H9 (cell line): Measurements from ENCODE around the gene SUN2. TPM values are rescaled to one million over a fixed set of nuclear protein-coding genes. Genes with fewer than 3 reads are reported as not detected.

Source experiments
- DNase-seq: peaks from one replicate; pipeline ENCODE4 v3.0.0-alpha.2; 2017
- H2AFZ ChIP-seq: one replicate; pipeline ENCODE4 v1.6.1; 2013; ENCODE audit warnings: mild to moderate bottlenecking, low read length, control low read depth, moderate library complexity
- H2AK5ac ChIP-seq: 2 replicates; pipeline ENCODE4 v1.6.1; 2013; ENCODE audit warnings: low read length, control low read depth, mixed read lengths; ENCODE audit not compliant: insufficient read length
- H2BK120ac ChIP-seq: one replicate; pipeline ENCODE4 v1.6.1; 2013; ENCODE audit warnings: low read depth, mild to moderate bottlenecking, low read length, control low read depth, inconsistent platforms; ENCODE audit not compliant: poor library complexity, severe bottlenecking
- H2BK12ac ChIP-seq: 2 replicates; pipeline ENCODE4 v1.6.1; 2013; ENCODE audit warnings: low read length, control low read depth, mixed read lengths, low read depth; ENCODE audit not compliant: insufficient read length
- H2BK15ac ChIP-seq: 2 replicates; pipeline ENCODE4 v1.6.1; 2013; ENCODE audit warnings: low read depth, low read length, control low read depth
- H2BK20ac ChIP-seq: one replicate; pipeline ENCODE4 v1.6.1; 2013; ENCODE audit warnings: low read depth, mild to moderate bottlenecking, low read length, control low read depth, inconsistent platforms; ENCODE audit not compliant: poor library complexity, severe bottlenecking
- H2BK5ac ChIP-seq: 2 replicates; pipeline ENCODE4 v1.6.1; 2013; ENCODE audit warnings: low read length, control low read depth, mixed read lengths; ENCODE audit not compliant: insufficient read length
- H3K14ac ChIP-seq: 2 replicates; pipeline ENCODE4 v1.6.1; 2013; ENCODE audit warnings: low read length, control low read depth; ENCODE audit not compliant: insufficient read depth
- H3K18ac ChIP-seq: 2 replicates; pipeline ENCODE4 v1.6.1; 2013; ENCODE audit warnings: low read depth, mild to moderate bottlenecking, mixed read lengths, low read length, control low read depth; ENCODE audit not compliant: insufficient read length
- H3K23ac ChIP-seq: 2 replicates; pipeline ENCODE4 v1.6.1; 2013; ENCODE audit warnings: low read length, control low read depth, mixed read lengths, low read depth; ENCODE audit not compliant: insufficient read length
- H3K23me2 ChIP-seq: 2 replicates; pipeline ENCODE4 v1.6.1; 2013; ENCODE audit warnings: low read depth, mild to moderate bottlenecking, mixed read lengths, low read length, control low read depth; ENCODE audit not compliant: insufficient read length, poor library complexity, severe bottlenecking
- H3K27ac ChIP-seq: 2 replicates; pipeline ENCODE4 v1.5.1; 2013; ENCODE audit warnings: low read length, control low read depth, mixed read lengths, low read depth; ENCODE audit not compliant: insufficient read length
- H3K27me3 ChIP-seq: 2 replicates; pipeline ENCODE4 v1.6.1; 2013; ENCODE audit warnings: low read length, control low read depth, inconsistent platforms; ENCODE audit not compliant: insufficient read depth
- H3K4ac ChIP-seq: 2 replicates; pipeline ENCODE4 v1.6.1; 2013; ENCODE audit warnings: low read depth, mild to moderate bottlenecking, control low read depth, inconsistent platforms, low read length, moderate library complexity
- H3K4me1 ChIP-seq: 2 replicates; pipeline ENCODE4 v1.6.1; 2013; ENCODE audit warnings: low read length, control low read depth, inconsistent platforms; ENCODE audit not compliant: insufficient read depth
- H3K4me2 ChIP-seq: 2 replicates; pipeline ENCODE4 v1.6.1; 2013; ENCODE audit warnings: low read length, control low read depth, mixed read lengths; ENCODE audit not compliant: insufficient read length, insufficient read depth
- H3K56ac ChIP-seq: 2 replicates; pipeline ENCODE4 v1.6.1; 2013; ENCODE audit warnings: low read depth, mild to moderate bottlenecking, mixed read lengths, low read length, control low read depth; ENCODE audit not compliant: insufficient read length
- H3K79me1 ChIP-seq: 2 replicates; pipeline ENCODE4 v1.6.1; 2013; ENCODE audit warnings: low read depth, mild to moderate bottlenecking, moderate library complexity, low read length, control low read depth, inconsistent platforms; ENCODE audit not compliant: insufficient read depth, poor library complexity, severe bottlenecking
- H3K79me2 ChIP-seq: 2 replicates; pipeline ENCODE4 v1.6.1; 2013; ENCODE audit warnings: low read length, control low read depth, inconsistent platforms; ENCODE audit not compliant: insufficient read depth
- H3K9ac ChIP-seq: 2 replicates; pipeline ENCODE4 v1.6.1; 2013; ENCODE audit warnings: low read length, control low read depth, mixed read lengths; ENCODE audit not compliant: insufficient read length; ENCODE audit errors: extremely low read depth
- H3K9me3 ChIP-seq: one replicate; pipeline ENCODE4 v1.6.1; 2013; ENCODE audit warnings: low read depth, low read length, inconsistent platforms; ENCODE audit not compliant: control insufficient read depth
- H3T11ph ChIP-seq: one replicate; pipeline ENCODE4 v1.6.1; 2013; ENCODE audit warnings: mild to moderate bottlenecking, low read length, control low read depth, inconsistent platforms
- H4K20me1 ChIP-seq: one replicate; pipeline ENCODE4 v1.6.1; 2013; ENCODE audit not compliant: control insufficient read depth, insufficient read length, insufficient read depth
- H4K5ac ChIP-seq: 2 replicates; pipeline ENCODE4 v1.6.1; 2013; ENCODE audit warnings: low read depth, mild to moderate bottlenecking, mixed read lengths, low read length, control low read depth; ENCODE audit not compliant: insufficient read length
- H4K8ac ChIP-seq: replicated peaks from 2 replicates; pipeline ENCODE4 v1.6.1; 2013; ENCODE audit warnings: low read length, control low read depth, mixed read lengths, low read depth; ENCODE audit not compliant: insufficient read length
- H4K91ac ChIP-seq: 2 replicates; pipeline ENCODE4 v1.6.1; 2013; ENCODE audit warnings: low read depth, mild to moderate bottlenecking, moderate library complexity, mixed read lengths, low read length, control low read depth; ENCODE audit not compliant: insufficient read length
- H3K27ac Mint-ChIP-seq, 3 experiments: 2 replicates in 2 of 3; 3 replicates in 1 of 3; pipeline ENCODE4 v1.8.0; 2020 to 2021; ENCODE audit warnings: mixed read lengths in 3 of 3, mild to moderate bottlenecking in 1 of 3, moderate library complexity in 1 of 3
- H3K27me3 Mint-ChIP-seq: 2 replicates; pipeline ENCODE4 v1.8.0; 2021; ENCODE audit warnings: low read depth, mild to moderate bottlenecking, moderate library complexity, mixed read lengths
- H3K36me3 Mint-ChIP-seq, 3 experiments: 2 replicates in 2 of 3; 3 replicates in 1 of 3; pipeline ENCODE4 v1.8.0; 2020 to 2021; ENCODE audit warnings: low read depth in 3 of 3, mixed read lengths in 3 of 3; ENCODE audit not compliant: insufficient read depth in 1 of 3
- H3K4me1 Mint-ChIP-seq, 2 experiments: 2 replicates each; pipeline ENCODE4 v1.8.0; 2020; ENCODE audit warnings: mixed read lengths in 2 of 2
- H3K4me3 Mint-ChIP-seq, 2 experiments: 2 replicates in 1 of 2; 3 replicates in 1 of 2; pipeline ENCODE4 v1.8.0; 2020 to 2021; ENCODE audit warnings: mild to moderate bottlenecking in 2 of 2, mixed read lengths in 2 of 2, moderate library complexity in 1 of 2
- H3K9me3 Mint-ChIP-seq, 2 experiments: 2 replicates in 1 of 2; 3 replicates in 1 of 2; pipeline ENCODE4 v1.8.0; 2020; ENCODE audit warnings: mild to moderate bottlenecking in 2 of 2, mixed read lengths in 2 of 2, moderate library complexity in 1 of 2
- WGBS: extraction: QIAGEN DNeasy Blood & Tissue Kit; methylation state at CpG from one replicate; pipeline ENCODE4 v1.1.7; 2013; ENCODE audit warnings: missing lambda C conversion rate, low lambda C conversion rate, mixed read lengths; ENCODE audit not compliant: insufficient read length; ENCODE audit errors: extremely low coverage; 5-methylcytosine and 5-hydroxymethylcytosine counted together
- total RNA-seq: library from RNA; stranded (reverse); gene quantifications from 2 replicates; pipeline ENCODE4 v1.2.1, GENCODE V29; 2021
- TF ChIP-seq, protein P1 (sequence below): fragments of 200-600 bp; sonication (generic); conservative IDR thresholded peaks from 3 replicates; pipeline ENCODE4 v1.8.0; 2021; ENCODE audit warnings: antibody characterized with exemption, mild to moderate bottlenecking

The SUN2 gene
- total RNA-seq, 1 experiment from 2014 or later = 12.0 TPM

DNA sequence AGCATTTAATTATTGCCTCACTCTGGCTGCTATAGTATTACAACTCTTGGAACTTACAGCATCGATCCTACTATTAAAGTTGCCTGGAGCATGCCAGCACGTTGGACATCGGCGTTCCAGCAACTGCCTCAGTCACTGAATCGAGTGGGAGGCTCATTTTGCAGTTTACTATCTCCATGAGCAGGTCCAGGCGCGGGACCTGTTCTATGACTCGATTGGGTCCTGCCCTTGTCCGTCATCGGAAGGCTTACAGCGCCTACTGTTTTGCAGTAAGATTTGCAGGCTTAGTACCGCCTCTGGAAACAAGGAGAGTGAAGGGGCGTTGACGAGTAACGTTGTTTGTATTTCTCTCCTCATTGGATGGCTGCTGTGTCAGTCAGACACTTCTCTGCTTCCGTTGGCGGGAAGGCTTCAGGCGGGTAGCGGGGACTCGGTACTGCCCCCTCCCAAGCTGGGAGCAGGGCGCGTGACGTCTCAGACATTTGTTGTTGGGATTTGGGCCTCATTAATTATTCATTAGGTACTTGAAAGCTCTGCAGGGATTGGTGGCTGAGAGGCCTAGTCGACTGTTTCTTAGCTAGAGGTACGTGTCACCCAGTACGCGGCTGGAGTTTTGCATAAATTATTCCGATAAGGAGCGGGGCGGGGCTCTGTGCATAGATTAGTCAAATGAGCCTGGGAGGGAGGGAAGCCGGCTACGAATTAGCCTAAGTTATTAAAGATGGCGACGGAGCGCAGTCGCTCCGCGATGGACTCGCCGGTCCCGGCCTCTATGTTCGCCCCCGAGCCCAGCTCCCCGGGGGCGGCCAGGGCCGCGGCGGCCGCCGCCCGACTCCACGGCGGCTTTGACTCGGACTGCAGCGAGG is 50.3 kb downstream of the SUN2 start, which contains the start of gene GTPBP1:
Gene GTPBP1, plus strand, starts transcription at position 710 of the 866 bp plus-strand sequence. Its CDS starts 12 bp downstream, at position 722.
- H3K27ac ChIP-seq = peak within 1 kb of the TSS; percentile 59
- H4K91ac ChIP-seq = no peak within 1 kb of the TSS
- H2BK12ac ChIP-seq = peak within 1 kb of the TSS; percentile 77
- no peaks in the 10 kb centered on the region for H4K20me1 ChIP-seq
- H3K23ac ChIP-seq = no peak within 1 kb of the TSS
- no peaks in the 10 kb centered on the region for H3K27me3 ChIP-seq
- peak within 1 kb of the TSS; percentile 46 for H3T11ph ChIP-seq
- H3K9me3 ChIP-seq = no peaks in the 10 kb centered on the region
- H3K56ac ChIP-seq = no peak within 1 kb of the TSS
- H3K36me3 Mint-ChIP-seq = peaks cover 2 to 15% (median 12%) of the 10 kb centered on the region in 3 experiments; a peak in 5 of 7 replicates
- H3K9ac ChIP-seq = peak within 1 kb of the TSS; percentile 81
- H3K4me1 Mint-ChIP-seq = peaks cover 44 to 48% of the 10 kb centered on the region in 2 experiments
- peaks cover 7% of the 10 kb centered on the region for H3K79me1 ChIP-seq
- H3K4me1 ChIP-seq = peaks cover 10% of the 10 kb centered on the region
- peaks cover 15% of the 10 kb centered on the region for H3K23me2 ChIP-seq
- H3K9me3 Mint-ChIP-seq = no peaks in the 10 kb centered on the region
- peaks cover 31% of the 10 kb centered on the region; the same call in 1 of the 2 replicates for H3K79me2 ChIP-seq
- WGBS = no CpG with 5 or more reads among the region's 55 CpGs
- H4K5ac ChIP-seq = peak within 1 kb of the TSS; percentile 3
- no peaks in the 10 kb centered on the region; the same call in 1 of the 2 replicates for H3K27me3 Mint-ChIP-seq
- DNase-seq = peak; percentile 100
- H2AK5ac ChIP-seq = peak within 1 kb of the TSS; percentile 11
- peak within 1 kb of the TSS; percentile 94 for H3K4me2 ChIP-seq
- H3K18ac ChIP-seq = peak within 1 kb of the TSS; percentile 91
- no peak within 1 kb of the TSS for H2AFZ ChIP-seq
- no peak within 1 kb of the TSS for H2BK20ac ChIP-seq
- peak within 1 kb of the TSS; percentile 73 for H4K8ac ChIP-seq
- H3K27ac Mint-ChIP-seq = peak within 1 kb of the TSS; percentile 99
- peak within 1 kb of the TSS; percentile 24 for H2BK120ac ChIP-seq
- peak within 1 kb of the TSS; percentile 96 for H3K14ac ChIP-seq
- peak within 1 kb of the TSS; percentile 7 for H2BK5ac ChIP-seq
- no peak within 1 kb of the TSS for H2BK15ac ChIP-seq
- TF ChIP-seq, protein P1, sequence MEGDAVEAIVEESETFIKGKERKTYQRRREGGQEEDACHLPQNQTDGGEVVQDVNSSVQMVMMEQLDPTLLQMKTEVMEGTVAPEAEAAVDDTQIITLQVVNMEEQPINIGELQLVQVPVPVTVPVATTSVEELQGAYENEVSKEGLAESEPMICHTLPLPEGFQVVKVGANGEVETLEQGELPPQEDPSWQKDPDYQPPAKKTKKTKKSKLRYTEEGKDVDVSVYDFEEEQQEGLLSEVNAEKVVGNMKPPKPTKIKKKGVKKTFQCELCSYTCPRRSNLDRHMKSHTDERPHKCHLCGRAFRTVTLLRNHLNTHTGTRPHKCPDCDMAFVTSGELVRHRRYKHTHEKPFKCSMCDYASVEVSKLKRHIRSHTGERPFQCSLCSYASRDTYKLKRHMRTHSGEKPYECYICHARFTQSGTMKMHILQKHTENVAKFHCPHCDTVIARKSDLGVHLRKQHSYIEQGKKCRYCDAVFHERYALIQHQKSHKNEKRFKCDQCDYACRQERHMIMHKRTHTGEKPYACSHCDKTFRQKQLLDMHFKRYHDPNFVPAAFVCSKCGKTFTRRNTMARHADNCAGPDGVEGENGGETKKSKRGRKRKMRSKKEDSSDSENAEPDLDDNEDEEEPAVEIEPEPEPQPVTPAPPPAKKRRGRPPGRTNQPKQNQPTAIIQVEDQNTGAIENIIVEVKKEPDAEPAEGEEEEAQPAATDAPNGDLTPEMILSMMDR = no peak
- peak within 1 kb of the TSS; percentile 93 to 95 for H3K4me3 Mint-ChIP-seq
- H3K4ac ChIP-seq = no peak within 1 kb of the TSS; the same call in 1 of the 2 replicates
